Epidermal melanocyte (primary cell): ENCODE results near the gene STX1B.
"Not testable (repeated sequence)": the region's sequence is repeated elsewhere in the genome, so short reads cannot be mapped to it uniquely, and the experiment has no call there.

Experiments used
- DNase-seq: peaks from one replicate; pipeline ENCODE4 v3.0.0; 2011; ENCODE audit warnings: low spot score; ENCODE audit not compliant: insufficient read length

Gene STX1B

DNA sequence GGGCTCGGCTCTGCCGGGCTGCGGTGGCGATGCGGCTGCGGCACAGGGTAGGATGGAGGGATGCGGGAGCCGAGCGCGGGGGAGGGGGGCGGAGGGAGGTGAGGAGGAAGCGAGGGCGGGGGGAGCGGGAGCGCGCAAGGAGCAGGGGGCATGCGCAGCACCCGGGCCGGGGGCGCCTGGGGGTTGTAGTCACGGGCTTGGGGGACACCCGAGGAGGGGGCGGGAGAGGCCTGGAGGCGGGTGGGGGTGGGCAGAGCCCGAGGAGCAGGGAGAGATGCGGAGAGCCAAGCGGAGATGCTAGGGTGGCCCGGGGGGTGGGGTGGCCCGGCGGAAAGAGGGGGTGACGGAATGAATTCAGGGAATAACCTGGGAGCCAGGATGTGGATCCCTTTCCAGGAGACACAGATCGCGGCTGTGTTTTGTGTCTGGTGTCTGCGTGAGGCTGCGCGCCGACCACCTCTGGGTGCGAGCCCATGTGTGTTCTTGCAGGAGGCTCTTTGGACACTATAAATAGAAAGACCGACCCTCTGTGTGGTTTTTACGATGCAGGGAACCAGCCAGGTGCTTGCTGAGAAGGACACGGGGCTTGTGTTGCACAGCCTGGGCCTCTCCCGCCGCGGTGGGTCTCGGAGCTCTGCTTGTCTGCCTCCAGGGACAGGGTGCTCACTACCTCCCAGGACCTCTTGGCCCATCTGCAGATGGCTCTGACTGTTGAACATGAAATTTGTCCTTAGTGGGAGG is at the start of gene STX1B:
STX1B (minus strand) TSS at position 54 of the 741 bp plus-strand sequence. CDS start 242 bp downstream, outside the sequence.
- no peak for DNase-seq

DNA sequence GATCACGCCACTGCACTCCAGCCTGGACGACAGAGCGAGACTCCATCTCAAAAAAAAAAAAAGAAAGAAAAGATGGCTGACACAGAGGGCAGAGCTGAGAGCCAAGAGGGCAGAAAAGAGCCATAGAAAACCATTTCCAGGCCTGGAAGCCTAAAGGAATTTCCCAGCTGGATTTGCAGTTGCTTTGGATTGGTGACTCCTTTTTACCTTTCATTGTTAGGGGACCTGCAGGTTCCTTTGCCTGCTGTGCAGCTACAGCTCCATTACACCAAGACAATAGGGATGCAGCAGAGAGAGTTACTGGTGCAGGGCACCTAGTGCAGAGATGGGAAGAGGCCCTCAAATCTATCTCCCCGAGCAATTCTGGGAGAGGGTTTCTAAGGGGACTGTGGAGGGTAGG is 45.2 kb upstream of the STX1B start:
- no peak for DNase-seq

DNA sequence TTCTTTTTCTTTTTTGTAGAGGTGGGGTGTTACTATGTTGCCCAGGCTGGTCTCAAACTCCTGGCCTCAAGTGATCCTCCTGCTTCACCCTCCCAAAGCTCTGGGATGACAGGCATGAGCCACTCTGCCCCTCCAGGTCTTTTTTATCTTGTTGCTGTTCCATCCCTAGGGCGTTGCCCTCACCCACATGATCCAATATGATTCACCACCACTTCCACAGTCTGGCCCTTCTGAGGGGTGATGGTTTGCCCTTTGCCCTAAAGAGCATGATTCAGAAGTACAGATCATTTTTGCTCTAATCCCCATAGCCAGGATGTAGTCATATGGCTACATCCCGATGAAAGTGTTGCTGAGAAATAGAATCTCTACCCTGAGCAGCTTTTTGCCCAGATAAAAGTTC is 41.7 kb upstream of the STX1B start:
- peak; percentile 33 for DNase-seq

DNA sequence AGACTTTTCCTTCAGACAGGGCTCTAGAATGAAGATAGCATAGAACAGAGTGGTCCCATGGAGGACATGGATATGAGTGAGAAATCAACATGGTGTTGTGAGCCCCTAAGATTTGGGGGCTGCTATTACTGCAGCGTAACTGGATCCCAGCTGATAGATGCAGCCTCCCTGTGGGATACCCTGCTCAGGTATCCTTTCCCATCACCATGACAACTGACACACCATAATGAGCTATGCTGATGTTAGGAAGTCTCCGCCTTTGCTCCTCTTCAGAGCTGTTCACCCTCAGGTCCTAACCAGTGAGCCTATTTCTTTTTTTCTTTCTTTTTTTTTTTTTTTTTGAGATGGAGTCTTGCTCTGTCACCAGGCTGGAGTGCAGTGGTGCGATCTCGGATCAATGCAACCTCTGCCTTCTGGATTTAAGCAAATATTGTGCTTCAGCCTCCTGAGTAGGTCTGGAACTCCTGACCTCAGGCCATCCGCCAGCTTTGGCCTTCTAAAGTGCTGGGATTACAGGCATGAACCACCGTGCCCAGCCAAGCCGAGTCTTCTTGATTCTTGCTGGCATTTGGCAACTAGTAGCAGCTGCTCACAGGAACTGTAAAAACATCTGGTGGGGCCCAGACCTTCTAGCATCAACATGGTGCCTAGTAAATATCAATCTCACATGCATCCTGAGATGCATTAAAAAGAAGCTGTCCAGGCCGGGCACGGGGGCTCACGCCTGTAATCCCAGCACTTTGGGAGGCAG is 40.0 kb upstream of the STX1B start:
- DNase-seq, result no peak

DNA sequence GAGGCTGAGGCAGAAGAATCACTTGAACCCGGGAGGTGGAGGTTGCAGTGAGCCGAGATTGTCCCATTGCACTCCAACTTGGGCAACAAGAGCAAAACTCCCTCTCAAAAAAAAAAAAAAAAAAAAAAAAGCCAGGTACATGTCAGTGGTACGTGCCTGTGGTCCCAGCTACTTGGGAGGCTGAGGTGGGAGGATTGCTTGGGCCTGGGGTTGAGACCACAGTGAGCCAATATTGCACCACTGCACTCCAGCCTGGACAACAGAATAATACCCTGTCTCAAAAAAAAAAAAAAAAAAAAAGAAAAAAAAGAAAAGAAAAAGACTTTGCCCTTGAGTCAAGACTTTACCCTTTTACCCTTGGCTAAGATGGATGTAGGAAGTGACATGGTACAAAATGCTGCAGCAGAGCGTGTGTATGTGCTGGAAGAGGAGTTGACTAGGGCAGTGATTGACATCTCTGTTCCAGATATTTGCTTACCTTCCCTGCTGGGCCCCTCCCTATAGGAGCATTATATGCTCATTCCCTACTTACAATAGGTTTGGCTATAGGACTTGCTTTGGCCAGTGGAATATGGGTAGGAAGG is 33.6 kb upstream of the STX1B start:
- no peak for DNase-seq

GRCh38 chr16:31043352-31043751 is 32.9 kb upstream of the STX1B start:
- no peak for DNase-seq

DNA sequence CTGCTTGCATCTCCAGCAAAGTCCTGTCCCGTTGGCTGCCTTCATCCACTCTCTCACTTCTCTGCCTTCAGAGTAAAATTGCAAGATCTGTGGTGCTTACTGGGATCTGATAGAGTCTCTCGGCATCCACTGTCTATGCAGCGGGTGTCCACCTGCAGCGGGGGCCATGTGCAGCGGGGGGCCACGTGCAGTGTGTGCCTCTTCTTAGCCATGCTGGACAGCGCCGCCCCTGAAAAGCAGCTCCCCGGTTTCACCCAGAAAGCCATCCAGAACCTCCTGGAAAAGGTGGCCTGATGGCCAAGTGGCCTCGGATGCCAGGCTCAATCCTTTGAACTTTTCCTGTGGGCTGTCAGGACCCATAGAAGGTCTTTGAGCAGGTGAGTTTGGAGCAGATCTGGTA is 32.4 kb upstream of the STX1B start:
- DNase-seq, result no peak

GRCh38 chr16:31038993-31039392 is 28.6 kb upstream of the STX1B start:
- DNase-seq, result no peak

DNA sequence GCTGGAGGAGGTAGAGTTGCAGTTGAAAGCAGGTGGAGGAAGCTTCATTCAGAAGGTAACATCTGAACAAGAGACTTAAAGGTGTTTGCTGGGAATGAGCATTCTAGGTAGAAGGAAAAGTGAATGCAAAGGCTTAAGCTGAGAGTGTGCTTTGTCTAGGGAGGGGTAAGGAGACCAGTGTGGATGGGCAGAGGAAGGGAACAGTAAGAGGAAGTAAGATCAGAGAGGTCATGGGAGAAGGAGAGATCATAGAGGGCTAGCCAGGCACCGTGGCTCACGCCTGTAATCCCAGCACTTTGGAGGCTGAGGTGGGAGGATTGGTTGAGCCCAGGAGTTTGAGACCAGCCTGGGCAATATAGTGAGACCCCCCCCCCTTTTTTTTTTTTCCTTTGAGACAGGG is 26.3 kb upstream of the STX1B start:
- no peak for DNase-seq

DNA sequence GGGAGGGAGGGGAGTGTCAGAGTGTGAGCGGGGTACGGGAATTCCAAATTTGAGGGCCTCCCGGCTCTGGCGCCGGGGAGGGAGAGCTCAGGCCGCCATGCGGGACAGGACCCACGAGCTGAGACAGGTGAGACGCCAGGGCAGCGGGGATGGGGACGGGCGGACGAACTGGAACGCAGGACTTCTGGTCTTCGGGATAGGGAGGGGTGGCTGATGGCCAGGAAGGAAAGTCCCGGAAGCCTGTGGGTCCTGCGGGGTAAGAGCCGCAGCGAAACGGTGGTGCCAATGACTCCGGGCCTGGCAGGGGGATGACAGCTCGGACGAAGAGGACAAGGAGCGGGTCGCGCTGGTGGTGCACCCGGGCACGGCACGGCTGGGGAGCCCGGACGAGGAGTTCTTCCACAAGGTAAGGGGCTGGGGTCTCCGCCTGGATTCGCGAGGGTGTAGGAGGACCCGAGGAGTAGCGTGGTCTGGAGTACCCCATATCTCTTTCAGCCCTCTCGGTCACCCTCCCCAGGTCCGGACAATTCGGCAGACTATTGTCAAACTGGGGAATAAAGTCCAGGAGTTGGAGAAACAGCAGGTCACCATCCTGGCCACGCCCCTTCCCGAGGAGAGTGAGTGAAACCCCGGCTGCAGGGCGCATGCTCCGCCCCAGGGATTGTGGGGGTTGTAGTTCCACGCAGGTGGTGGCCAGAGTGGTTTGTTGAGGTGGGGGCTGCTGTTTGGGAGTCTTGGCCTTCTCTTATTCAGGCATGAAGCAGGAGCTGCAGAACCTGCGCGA is 23.5 kb upstream of the STX1B start:
- DNase-seq, result peak; percentile 95

- peak; percentile 88 for DNase-seq
Measured at GRCh38 chr16:31032736-31033708, 22.6 kb upstream of the STX1B start, which contains the start of gene STX4. TSS of gene STX4 (plus strand) at chr16:31033558. CDS start at chr16:31033806, 248 bp downstream.

GRCh38 chr16:31031276-31031675 is 20.8 kb upstream of the STX1B start:
- DNase-seq, result no peak

DNA sequence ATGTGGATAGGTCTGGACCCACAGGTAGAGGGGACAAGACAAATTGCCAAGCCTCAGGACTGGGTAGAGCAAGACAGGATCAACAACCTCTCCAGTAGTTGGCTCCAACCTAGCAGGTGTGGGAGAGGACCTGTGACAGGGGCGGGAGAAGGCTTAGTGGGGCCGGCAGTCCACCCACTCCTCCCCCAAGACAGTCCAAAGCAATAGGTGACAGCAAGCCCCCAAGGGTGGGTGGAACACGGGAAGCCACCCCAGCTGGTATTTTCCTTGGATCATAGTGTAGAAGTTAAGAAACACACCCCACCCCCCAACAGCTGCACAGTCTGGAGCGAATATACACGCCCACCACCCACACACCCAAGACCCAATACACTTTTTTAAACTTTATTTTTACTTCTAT is 18.8 kb upstream of the STX1B start:
- no peak for DNase-seq

DNA sequence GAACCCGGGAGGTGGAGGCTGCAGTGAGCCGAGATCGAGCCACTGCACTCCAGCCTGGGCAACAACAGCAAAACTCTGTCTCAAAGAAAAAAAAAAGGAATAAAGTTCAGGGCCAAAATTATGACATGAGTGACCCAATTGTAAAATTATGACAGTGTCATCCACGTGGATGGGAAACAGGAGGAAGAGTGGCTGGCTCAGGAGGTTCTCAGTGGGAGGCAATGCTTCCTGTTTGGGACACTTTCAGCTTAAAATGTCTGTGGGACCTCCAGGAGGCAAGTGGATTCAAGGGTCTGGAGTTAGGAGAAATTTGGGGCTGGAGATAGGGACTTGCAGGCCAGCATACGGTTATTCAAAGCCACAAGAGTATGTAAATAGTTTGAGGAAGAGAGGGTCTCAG is 14.9 kb upstream of the STX1B start:
- DNase-seq, result no peak

DNA sequence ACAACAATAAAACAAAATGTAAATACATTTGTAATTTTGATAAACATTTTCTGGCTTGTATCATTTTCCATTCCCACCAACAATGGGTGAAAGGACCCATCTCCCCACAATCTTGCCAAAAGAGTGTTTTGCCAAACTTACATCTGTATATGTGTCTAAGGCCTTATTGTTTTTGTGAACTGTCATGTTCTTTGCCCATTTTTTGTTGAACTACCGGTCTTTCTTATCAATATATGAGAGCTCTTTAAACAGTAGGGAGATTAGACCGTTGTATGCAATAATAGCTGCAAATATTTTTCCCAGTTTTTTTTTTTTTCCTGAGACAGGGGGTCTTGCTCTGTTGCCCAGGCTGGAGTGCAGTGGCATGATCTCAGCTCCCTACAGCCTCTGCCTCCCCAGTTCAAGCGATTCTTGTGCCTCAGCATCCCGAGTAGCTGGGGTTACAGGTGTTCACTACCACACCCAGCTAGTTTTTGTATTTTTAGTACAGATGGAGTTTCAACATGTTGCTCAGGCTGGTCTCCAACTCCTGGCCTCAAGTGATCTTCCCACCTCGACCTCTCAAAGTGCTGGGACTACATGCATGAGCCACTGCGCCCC is 13.3 kb upstream of the STX1B start:
- no peak for DNase-seq

DNA sequence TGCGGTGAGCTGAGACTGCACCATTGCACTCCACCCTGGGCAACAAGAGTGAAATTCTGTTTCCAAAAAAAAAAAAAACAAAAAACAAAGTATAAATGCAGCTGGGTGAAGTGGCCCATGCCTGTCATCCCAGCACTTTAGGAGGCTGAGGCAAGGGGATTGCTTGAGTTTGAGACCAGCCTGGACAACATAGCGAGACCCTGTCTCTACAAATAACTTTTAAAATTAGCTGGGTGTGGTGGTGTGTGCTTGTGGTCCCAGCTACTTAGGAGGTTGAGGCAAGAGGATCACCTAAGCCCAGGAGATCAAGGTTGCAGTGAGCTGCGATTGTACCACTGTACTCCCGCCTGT is 12.8 kb upstream of the STX1B start:
- DNase-seq, result no peak

- no peak for DNase-seq
Measured at GRCh38 chr16:31022544-31023251, 12.3 kb upstream of the STX1B start.

GRCh38 chr16:31020536-31020935 is 10.1 kb upstream of the STX1B start:
- no peak for DNase-seq

DNA sequence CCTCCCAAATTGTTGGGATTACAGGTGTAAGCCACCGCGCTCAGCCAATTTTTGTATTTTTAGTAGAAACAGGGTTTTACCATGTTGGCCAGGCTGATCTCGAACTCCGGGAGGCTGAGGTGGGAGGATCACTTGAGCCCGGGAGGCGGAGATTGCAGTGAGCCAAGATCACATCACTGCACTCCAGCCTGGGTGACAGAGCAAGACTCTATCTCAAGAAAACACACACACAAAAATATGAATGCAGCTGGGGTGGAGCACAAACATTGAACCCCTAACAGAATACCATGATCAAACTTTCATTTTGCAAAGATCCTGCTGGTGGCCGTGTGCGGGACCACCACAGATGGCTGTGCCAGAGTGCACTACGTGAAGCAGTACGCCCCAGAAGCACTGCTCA is 7.3 kb upstream of the STX1B start:
- not testable (repeated sequence) for DNase-seq

DNA sequence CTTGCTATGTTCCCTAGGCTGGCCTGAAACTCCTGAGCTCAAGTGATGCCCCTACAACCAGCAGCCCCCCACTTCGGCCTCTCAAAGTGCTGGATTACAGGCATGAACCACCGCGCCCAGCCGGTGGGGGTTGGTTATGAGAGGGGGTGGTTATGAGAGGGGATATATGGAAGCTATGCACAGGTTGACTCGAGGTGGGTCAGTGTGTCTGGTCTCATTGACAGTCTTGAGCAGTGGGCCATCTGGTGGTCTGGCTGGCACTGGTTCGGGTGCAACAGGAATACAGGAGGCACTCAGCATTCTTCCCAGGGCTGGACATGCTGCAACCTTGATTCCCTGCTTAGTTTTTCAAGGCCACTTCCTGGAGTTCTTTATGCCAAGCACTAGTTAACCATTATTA is 5.6 kb upstream of the STX1B start:
- no peak for DNase-seq
